GM23248 (cell line): ENCODE data around the gene DAB2IP. TPM values are rescaled to one million over a fixed set of nuclear protein-coding genes. Genes with fewer than 3 reads are reported as not detected.

Source experiments
- DNase-seq: peaks from one replicate; pipeline ENCODE4 v3.0.0-alpha.2; 2015
- H2AFZ ChIP-seq: fragments of 200-600 bp; sonication (generic); 2 replicates; pipeline ENCODE4 v1.6.1; 2016; ENCODE audit warnings: antibody characterized with exemption
- H3F3A ChIP-seq: fragments of 200-600 bp; sonication (generic); 2 replicates; pipeline ENCODE4 v1.6.1; 2016; ENCODE audit warnings: mild to moderate bottlenecking, antibody characterized with exemption, mixed run types; ENCODE audit not compliant: insufficient read depth
- H3K27ac ChIP-seq: fragments of 200-600 bp; sonication (generic); 2 replicates; pipeline ENCODE4 v1.5.1; 2016; ENCODE audit warnings: mild to moderate bottlenecking
- H3K27me3 ChIP-seq: fragments of 200-600 bp; sonication (generic); replicated peaks from 2 replicates; pipeline ENCODE4 v1.6.1; 2016; ENCODE audit warnings: mild to moderate bottlenecking; ENCODE audit not compliant: insufficient read depth
- H3K36me3 ChIP-seq: fragments of 200-600 bp; sonication (generic); 2 replicates; pipeline ENCODE4 v1.6.1; 2016; ENCODE audit warnings: low read depth, mild to moderate bottlenecking
- H3K4me1 ChIP-seq: fragments of 200-600 bp; sonication (generic); 2 replicates; pipeline ENCODE4 v1.6.1; 2016; ENCODE audit warnings: mild to moderate bottlenecking; ENCODE audit not compliant: insufficient read depth
- H3K4me2 ChIP-seq: fragments of 200-600 bp; sonication (generic); one replicate; pipeline ENCODE4 v1.6.1; 2016; ENCODE audit warnings: mild to moderate bottlenecking; ENCODE audit not compliant: unreplicated experiment
- H3K4me3 ChIP-seq: fragments of 200-600 bp; sonication (generic); 2 replicates; pipeline ENCODE4 v1.5.1; 2016; ENCODE audit warnings: mild to moderate bottlenecking
- H3K79me2 ChIP-seq: fragments of 200-600 bp; sonication (generic); 2 replicates; pipeline ENCODE4 v1.6.1; 2016; ENCODE audit warnings: mild to moderate bottlenecking; ENCODE audit not compliant: insufficient read depth
- H3K9ac ChIP-seq: fragments of 200-600 bp; sonication (generic); 2 replicates; pipeline ENCODE4 v1.6.1; 2016; ENCODE audit warnings: mild to moderate bottlenecking
- H3K9me2 ChIP-seq: fragments of 200-600 bp; sonication (generic); 2 replicates; pipeline ENCODE4 v1.6.1; 2016; ENCODE audit warnings: mixed run types, mild to moderate bottlenecking, moderate library complexity; ENCODE audit not compliant: insufficient read depth
- H3K9me3 ChIP-seq: fragments of 200-600 bp; sonication (generic); one replicate; pipeline ENCODE4 v1.6.1; 2017; ENCODE audit warnings: low read depth
- H4K20me1 ChIP-seq: fragments of 200-600 bp; sonication (generic); 2 replicates; pipeline ENCODE4 v1.6.0; 2016; ENCODE audit not compliant: insufficient read depth
- EZH2 ChIP-seq: fragments of 200-600 bp; sonication (generic); IDR thresholded peaks from 2 replicates; pipeline ENCODE4 v1.6.1; 2018; ENCODE audit warnings: antibody characterized with exemption, mild to moderate bottlenecking; ENCODE audit not compliant: insufficient read depth, poor library complexity, severe bottlenecking
- EZH2phosphoT487 ChIP-seq: fragments of 200-600 bp; sonication (generic); IDR thresholded peaks from 2 replicates; pipeline ENCODE4 v1.6.1; 2018; ENCODE audit warnings: antibody characterized with exemption, moderate library complexity, mild to moderate bottlenecking, low read depth; ENCODE audit not compliant: insufficient read depth
- WGBS, 2 experiments: methylation state at CpG; one replicate each; pipeline ENCODE4 v1.1.6; 2015 to 2017; ENCODE audit warnings: low lambda C conversion rate in 2 of 2, low coverage in 1 of 2; ENCODE audit errors: missing lambda C conversion rate in 2 of 2; 5-methylcytosine and 5-hydroxymethylcytosine counted together
- in situ Hi-C: fragments of 300-500 bp; cut with MboI; formaldehyde crosslinking; loops from 2 replicates; pipeline ENCODE4 v1.15.0; 2020
- polyA plus RNA-seq: library from polyadenylated mRNA; unstranded; fragments of >200 nt; fragmentation: Nextera tagmentation; extraction: Ambion mirVana; gene quantifications from 2 replicates; pipeline ENCODE4 v1.2.1, GENCODE V29; 2016
- total RNA-seq: library from RNA; depleted of rRNA; stranded (reverse); fragments of >200 nt; shearing (Covaris generic); gene quantifications from 2 replicates; pipeline ENCODE4 v1.2.3, GENCODE V29; 2014

DAB2IP gene
- total and polyA plus RNA-seq, 2 experiments from 2014 or later = 2.6 to 19.7 TPM

DNA sequence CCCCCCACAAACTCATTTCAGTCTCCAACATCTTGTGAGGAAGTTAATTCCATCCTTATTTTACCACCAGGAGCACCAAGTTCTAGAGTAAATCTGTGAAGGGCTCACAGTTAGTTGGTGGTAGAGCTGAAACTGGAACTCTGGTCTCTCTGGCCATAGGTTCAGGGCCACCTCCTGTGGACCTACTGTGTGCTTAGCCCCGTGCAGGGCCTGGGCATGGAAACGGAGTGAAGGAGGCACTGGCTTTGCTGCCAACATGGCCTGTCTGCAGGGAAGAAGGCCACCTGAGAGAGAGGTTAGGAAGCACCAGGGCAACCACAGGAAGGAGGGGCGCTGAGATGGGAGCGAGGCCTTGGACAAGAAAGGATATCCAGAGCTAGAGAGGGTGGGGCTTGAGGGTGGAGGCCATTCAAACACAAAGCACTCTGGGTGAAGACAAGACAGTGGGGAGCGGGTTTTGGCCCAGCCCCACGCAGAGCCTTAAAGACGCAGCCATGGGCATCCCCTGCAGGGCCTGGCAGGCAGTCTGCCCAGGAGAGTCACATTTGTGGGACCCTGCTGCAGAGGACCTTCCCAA lies 16.0 kb upstream of the DAB2IP start:
- H3K4me1 ChIP-seq = 0 out of 2 replicates have a peak, but pooled peaks cover 4% of the 10 kb centered on the region
- H3F3A ChIP-seq = no peaks in the 10 kb centered on the region
- H3K4me2 ChIP-seq = no peak overlapping the region
- no peak overlapping the region for H2AFZ ChIP-seq
- in situ Hi-C loops = no loop called here
- no peaks in the 10 kb centered on the region for H3K27me3 ChIP-seq
- no peaks in the 10 kb centered on the region for H4K20me1 ChIP-seq
- WGBS, 2 experiments = 56 to 65% methylated on average over 4 to 7 of the region's 7 CpGs
- H3K36me3 ChIP-seq = no peaks in the 10 kb centered on the region
- H3K9me3 ChIP-seq = no peaks in the 10 kb centered on the region
- TF ChIP-seq EZH2 = no peak
- no peak for TF ChIP-seq EZH2phosphoT487
- H3K9ac ChIP-seq = no peak overlapping the region
- no peak for DNase-seq
- no peak overlapping the region for H3K4me3 ChIP-seq
- H3K9me2 ChIP-seq = no peaks in the 10 kb centered on the region
- H3K27ac ChIP-seq = no peak overlapping the region
- no peaks in the 10 kb centered on the region for H3K79me2 ChIP-seq

DNA sequence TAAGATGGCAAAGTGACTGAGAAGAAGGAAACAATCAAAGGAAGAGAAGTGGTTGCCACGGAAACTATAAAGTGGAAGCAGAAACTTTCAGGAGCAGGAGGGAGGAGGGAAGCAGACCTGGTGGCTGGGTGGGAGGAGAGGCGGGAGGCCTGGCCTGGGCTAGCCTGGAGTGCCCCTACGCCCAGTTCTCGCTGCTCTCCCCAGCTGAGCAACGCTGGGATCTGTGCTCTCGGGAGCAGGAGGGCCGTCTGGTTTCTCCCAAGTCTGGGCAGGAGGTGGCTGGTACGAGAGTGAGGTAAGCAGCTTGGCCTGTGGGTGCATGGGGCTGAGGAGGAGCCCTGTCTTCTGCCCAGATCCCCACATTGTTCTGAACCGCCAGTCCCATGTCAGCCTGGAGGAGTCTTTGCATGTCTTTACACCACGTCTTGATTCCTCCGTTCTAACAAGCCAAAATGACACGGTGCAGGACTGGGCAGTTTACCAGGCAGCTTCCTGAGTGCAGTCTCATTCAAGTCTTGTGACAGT lies 15.0 kb upstream of the DAB2IP start:
- H2AFZ ChIP-seq = no peak overlapping the region
- H3K4me2 ChIP-seq = no peak overlapping the region
- H3K27me3 ChIP-seq = no peaks in the 10 kb centered on the region
- H3K27ac ChIP-seq = no peak overlapping the region
- no peaks in the 10 kb centered on the region for H3K36me3 ChIP-seq
- H3K9me2 ChIP-seq = no peaks in the 10 kb centered on the region
- in situ Hi-C loops = no loop called here
- 0 out of 2 replicates have a peak, but pooled peaks cover 4% of the 10 kb centered on the region for H3K4me1 ChIP-seq
- WGBS, 2 experiments = 28 to 34% methylated on average over 12 of the region's 12 CpGs
- H3K9ac ChIP-seq = no peak overlapping the region
- H3K9me3 ChIP-seq = no peaks in the 10 kb centered on the region
- H3K4me3 ChIP-seq = no peak overlapping the region
- no peaks in the 10 kb centered on the region for H3F3A ChIP-seq
- no peaks in the 10 kb centered on the region for H4K20me1 ChIP-seq
- no peak for TF ChIP-seq EZH2
- TF ChIP-seq EZH2phosphoT487 = no peak
- H3K79me2 ChIP-seq = no peaks in the 10 kb centered on the region
- peak; percentile 68 for DNase-seq

- 0 out of 2 replicates have a peak, but pooled peaks cover 4% of the 10 kb centered on the region for H3K4me1 ChIP-seq
- H3K36me3 ChIP-seq = no peaks in the 10 kb centered on the region
- in situ Hi-C loops = no loop called here
- H3K4me2 ChIP-seq = no peak overlapping the region
- no peak for TF ChIP-seq EZH2
- H3K9me2 ChIP-seq = no peaks in the 10 kb centered on the region
- H3K4me3 ChIP-seq = no peak overlapping the region
- DNase-seq = no peak
- no peaks in the 10 kb centered on the region for H3K9me3 ChIP-seq
- H4K20me1 ChIP-seq = no peaks in the 10 kb centered on the region
- no peak overlapping the region for H2AFZ ChIP-seq
- no peaks in the 10 kb centered on the region for H3K27me3 ChIP-seq
- WGBS, 2 experiments = 88 to 92% methylated on average over 10 of the region's 10 CpGs
- H3F3A ChIP-seq = no peaks in the 10 kb centered on the region
- no peaks in the 10 kb centered on the region for H3K79me2 ChIP-seq
- H3K27ac ChIP-seq = no peak overlapping the region
- H3K9ac ChIP-seq = no peak overlapping the region
Measured at GRCh38 chr9:121636978-121637712, 14.3 kb upstream of the DAB2IP start.

GRCh38 chr9:121637713-121638220 lies 13.7 kb upstream of the DAB2IP start:
- Histone ChIP-seq H3K4me3 (no peak overlapping the region), H3K79me2 (no peaks in the 10 kb centered on the region), H3K9me2 (no peaks in the 10 kb centered on the region), H4K20me1 (no peaks in the 10 kb centered on the region), H3K27ac (no peak overlapping the region), H3K27me3 (no peaks in the 10 kb centered on the region), H3K36me3 (no peaks in the 10 kb centered on the region), H2AFZ (no peak overlapping the region), H3K9ac (no peak overlapping the region), H3F3A (no peaks in the 10 kb centered on the region), H3K4me2 (no peak overlapping the region), H3K4me1 (0 out of 2 replicates have a peak, but pooled peaks cover 4% of the 10 kb centered on the region), H3K9me3 (no peaks in the 10 kb centered on the region)
- in situ Hi-C loops = no loop called here
- WGBS, 2 experiments = 48 to 49% methylated on average over 8 of the region's 8 CpGs
- peak; percentile 75 for DNase-seq
- TF ChIP-seq EZH2phosphoT487 (no peak), EZH2 (no peak)
